Liver (tissue), 3 donors: Measurements from ENCODE around the gene CD19.

Source experiments
- ATF3 ChIP-seq: IDR thresholded peaks from 2 replicates; pipeline ENCODE4 v1.6.1; 2016; ENCODE audit warnings: antibody characterized with exemption
- CTCF ChIP-seq: fragments of 150-350 bp; IDR thresholded peaks from 2 replicates; pipeline ENCODE4 v1.5.1; 2017; ENCODE audit warnings: improper control_type of control experiment, low read depth, low read length; ENCODE audit not compliant: missing input control
- GABPA ChIP-seq, 2 donors: IDR thresholded peaks in 1 of 2; conservative IDR thresholded peaks in 1 of 2; 2 replicates each; pipeline ENCODE4 v1.6.1; 2016; ENCODE audit warnings: antibody characterized with exemption in 2 of 2, mild to moderate bottlenecking in 1 of 2, moderate library complexity in 1 of 2
- MAX ChIP-seq: IDR thresholded peaks from 2 replicates; pipeline ENCODE4 v1.6.1; 2016; ENCODE audit warnings: antibody characterized with exemption
- RAD21 ChIP-seq, 2 donors: IDR thresholded peaks; 2 replicates each; pipeline ENCODE4 v1.6.1; 2016; ENCODE audit warnings: antibody characterized with exemption in 2 of 2, mild to moderate bottlenecking in 2 of 2
- RXRA ChIP-seq, 2 donors: IDR thresholded peaks; 2 replicates each; pipeline ENCODE4 v1.6.1; 2017 to 2018; ENCODE audit warnings: antibody characterized with exemption in 2 of 2, mild to moderate bottlenecking in 1 of 2
- TAF1 ChIP-seq: conservative IDR thresholded peaks from 2 replicates; pipeline ENCODE4 v1.6.1; 2016; ENCODE audit warnings: antibody characterized with exemption, mild to moderate bottlenecking
- ZBTB33 ChIP-seq: IDR thresholded peaks from 2 replicates; pipeline ENCODE4 v1.6.1; 2016; ENCODE audit warnings: antibody characterized with exemption
- donor health status: healthy.
- donor health status: healthy.

GRCh38 chr16:28884045-28884444 lies 47.7 kb upstream of the CD19 start:
- no peak for TF ChIP-seq CTCF
- TF ChIP-seq MAX = no peak
- TF ChIP-seq ZBTB33 = no peak
- TF ChIP-seq GABPA (IDR thresholded peaks at IDR 0.05 in 1 of 2, conservative IDR thresholded peaks at IDR 0.05 in 1 of 2) = no peak
- no peak for TF ChIP-seq TAF1
- no peak for TF ChIP-seq RAD21 (IDR thresholded peaks at IDR 0.05)
- TF ChIP-seq RXRA (IDR thresholded peaks at IDR 0.05) = no peak
- TF ChIP-seq ATF3 = no peak
